ENCODE results near the gene DAB2IP.
A peak's percentile ranks its signal among the peaks of the same experiment; 100 is the strongest.

Gene DAB2IP

GRCh38 chr9:121818016-121818661 is 166.7 kb downstream of the DAB2IP start:
- TF ChIP-seq, protein P1, sequence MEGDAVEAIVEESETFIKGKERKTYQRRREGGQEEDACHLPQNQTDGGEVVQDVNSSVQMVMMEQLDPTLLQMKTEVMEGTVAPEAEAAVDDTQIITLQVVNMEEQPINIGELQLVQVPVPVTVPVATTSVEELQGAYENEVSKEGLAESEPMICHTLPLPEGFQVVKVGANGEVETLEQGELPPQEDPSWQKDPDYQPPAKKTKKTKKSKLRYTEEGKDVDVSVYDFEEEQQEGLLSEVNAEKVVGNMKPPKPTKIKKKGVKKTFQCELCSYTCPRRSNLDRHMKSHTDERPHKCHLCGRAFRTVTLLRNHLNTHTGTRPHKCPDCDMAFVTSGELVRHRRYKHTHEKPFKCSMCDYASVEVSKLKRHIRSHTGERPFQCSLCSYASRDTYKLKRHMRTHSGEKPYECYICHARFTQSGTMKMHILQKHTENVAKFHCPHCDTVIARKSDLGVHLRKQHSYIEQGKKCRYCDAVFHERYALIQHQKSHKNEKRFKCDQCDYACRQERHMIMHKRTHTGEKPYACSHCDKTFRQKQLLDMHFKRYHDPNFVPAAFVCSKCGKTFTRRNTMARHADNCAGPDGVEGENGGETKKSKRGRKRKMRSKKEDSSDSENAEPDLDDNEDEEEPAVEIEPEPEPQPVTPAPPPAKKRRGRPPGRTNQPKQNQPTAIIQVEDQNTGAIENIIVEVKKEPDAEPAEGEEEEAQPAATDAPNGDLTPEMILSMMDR (IDR thresholded peaks at IDR 0.05): no peak
- H3K4me3 ChIP-seq: no peak overlapping the region
- peak; percentile 58 for DNase-seq (ENCODE audit: low spot score)
- no peak overlapping the region for H3K27ac ChIP-seq

DNA sequence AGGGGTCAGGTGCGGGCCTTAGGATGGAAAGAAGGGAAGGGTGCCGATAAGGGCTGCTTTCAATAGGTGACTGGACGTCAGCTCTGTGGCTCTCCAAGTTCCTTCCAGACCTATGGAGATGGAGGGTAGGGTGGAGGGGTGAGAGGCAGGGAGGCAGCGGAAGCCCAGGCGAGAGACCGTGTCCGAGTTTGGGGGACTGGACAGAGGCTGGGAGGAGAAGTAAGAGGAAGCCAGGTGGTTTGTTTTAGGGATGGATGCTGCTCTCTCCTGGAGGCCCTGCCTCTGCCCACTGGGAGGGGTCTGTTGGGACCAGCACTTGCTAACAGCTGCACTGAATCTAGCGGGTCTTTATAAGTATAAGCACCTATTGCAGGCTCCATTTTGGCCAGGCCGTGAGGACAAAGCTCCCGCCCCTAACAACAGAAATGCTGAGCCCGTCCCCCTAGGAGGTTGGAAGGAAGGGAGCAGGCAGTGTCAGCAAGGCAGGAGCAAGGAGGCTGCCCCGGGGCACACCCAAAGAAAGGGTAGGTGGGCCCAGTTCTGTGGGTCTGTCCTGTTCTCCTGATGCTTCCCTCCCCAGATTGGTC is 167.5 kb downstream of the DAB2IP start:
- TF ChIP-seq, protein P1 (IDR thresholded peaks at IDR 0.05): no peak
- no peak overlapping the region for H3K4me3 ChIP-seq
- H3K27ac ChIP-seq: no peak overlapping the region
- DNase-seq (ENCODE audit: low spot score): peak; percentile 43

DNA sequence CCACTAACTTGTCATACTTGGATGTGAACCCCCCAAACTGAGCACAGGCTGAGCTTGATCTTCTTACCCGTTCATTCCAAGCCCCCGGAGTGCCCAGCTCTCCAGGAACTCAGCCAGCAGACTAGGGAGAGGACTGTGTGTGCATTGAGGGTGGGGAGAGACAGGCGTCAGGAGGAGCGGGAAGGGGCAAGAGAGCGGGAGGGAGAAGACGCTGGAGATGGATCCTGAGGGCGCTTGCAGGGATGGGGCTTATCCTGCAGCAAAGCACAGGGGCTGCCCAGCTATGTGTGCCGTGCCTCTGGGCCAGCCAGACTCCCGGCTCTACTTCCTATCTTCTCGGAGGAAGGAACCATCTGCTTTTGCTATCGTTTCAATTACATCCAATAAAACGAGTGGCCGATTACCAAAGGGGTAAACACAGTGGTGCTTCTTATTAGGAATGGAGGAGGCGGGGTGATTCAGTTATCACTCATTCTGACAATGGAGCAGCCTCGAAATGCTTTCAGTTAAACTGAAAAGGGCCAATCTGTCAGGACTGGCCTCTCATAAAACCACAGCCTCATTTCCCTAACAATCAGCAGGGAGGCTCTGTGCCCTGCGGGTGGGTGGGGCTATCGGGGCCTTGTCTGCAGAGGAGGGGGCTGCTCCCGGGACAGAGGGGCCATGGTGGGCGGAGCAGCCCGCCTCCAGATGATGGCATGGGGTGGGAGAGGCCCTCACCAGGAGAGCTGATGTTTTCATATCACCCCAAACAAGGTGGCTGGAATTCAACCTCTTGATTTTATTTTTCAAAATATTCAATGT is 168.2 kb downstream of the DAB2IP start:
- TF ChIP-seq, protein P1 (IDR thresholded peaks at IDR 0.05): no peak
- DNase-seq (ENCODE audit: low spot score): peak; percentile 59
- Histone ChIP-seq H3K4me3 (peak overlapping the region; percentile 19), H3K27ac (no peak overlapping the region)

DNA sequence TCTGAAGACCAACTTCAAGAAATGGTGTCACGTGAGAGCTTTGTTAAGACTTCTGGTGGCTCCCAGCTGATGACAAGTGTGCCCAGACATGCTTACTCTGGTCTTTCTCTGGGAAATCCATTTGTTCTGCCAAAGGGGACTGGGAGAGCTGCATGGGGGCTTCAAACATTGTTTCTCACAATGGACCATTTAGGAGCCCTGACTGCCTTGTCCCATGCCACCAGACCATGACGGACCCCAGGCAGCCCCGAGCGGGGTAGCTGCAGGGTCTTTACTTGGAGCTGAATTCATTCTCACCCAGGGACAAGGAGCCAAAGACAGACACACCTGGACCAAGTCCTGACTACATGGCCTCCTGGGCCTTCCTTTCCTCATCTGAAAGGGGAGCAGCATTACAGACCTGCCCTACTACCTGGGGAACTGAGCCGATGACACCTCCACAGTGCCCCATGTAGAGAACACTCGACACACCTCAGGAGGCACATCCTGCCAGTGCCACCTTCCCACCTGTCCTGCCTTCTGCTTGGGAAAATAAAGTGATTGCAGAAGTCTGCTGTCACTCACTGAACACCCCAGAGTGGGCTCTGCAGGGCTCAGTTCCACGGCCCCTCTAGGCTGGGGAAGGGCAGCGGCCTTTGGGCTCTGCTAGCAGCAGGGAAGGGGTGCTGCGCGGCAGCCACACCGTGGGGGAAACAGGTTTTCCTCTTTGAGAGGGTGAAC is 169.0 kb downstream of the DAB2IP start:
- H3K4me3 ChIP-seq: no peak overlapping the region
- no peak overlapping the region for H3K27ac ChIP-seq
- TF ChIP-seq, protein P1 (IDR thresholded peaks at IDR 0.05): no peak
- DNase-seq (ENCODE audit: low spot score): peak; percentile 55

GRCh38 chr9:121821326-121821725 is 169.9 kb downstream of the DAB2IP start:
- Histone ChIP-seq H3K4me3 (no peak overlapping the region), H3K27ac (no peak overlapping the region)
- TF ChIP-seq, protein P1 (IDR thresholded peaks at IDR 0.05): no peak
- DNase-seq (ENCODE audit: low spot score): peak; percentile 28

DNA sequence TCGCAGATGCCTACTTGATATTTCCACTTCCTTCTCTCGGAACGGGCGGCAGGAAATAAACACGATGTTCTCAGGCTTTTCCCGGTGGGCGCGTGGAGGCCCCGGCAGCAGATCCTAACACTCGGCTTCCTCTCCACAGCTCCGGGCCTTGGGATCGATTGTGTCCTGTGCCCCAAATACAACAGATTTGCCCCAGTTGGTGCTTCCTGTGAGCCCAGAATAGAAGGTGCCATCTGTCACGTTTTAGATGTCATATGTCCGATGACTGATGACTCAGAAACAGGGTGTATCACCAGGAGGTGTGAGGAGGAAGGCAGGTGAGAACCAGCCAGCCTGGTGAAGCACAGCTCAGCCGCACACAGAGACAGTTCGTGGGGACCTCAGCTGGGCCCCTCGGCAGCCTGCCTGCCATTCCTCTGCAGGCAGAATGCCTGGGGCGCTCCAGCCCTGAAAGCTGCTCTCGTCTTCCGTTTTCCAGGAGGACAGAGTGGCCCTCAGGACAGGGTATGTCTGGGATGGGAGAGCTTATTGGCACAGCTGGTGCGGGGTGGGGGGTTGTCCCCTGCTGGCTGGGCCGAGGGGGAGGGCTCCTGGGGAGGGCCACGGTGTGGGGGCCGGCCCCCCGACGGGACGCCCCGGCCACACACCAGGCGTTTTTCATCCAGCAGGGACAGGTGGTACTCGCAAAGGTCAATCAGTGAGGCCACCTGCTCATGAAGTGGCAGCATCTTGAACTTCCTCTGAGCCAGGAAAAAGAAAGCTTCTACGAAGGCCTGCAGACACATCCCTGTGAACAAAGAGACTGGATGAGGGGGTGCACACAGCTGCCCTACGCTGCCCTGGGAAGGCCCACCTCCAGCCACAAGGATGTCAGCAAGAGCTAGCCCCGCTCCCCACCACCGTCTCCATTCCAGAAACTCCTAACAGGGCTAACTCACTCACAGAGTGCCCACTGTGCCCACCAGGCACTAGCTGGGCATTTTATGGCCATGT is 171.0 kb downstream of the DAB2IP start:
- no peak overlapping the region for H3K4me3 ChIP-seq
- peak; percentile 64 for DNase-seq (ENCODE audit: low spot score)
- no peak overlapping the region for H3K27ac ChIP-seq
- TF ChIP-seq, protein P1 (IDR thresholded peaks at IDR 0.05): no peak

All from coronary artery (tissue), 2 donors.